OCI-LY1 (cell line): Measurements from ENCODE around the gene TPM1.

ENCODE experiments used
- EZH2 ChIP-seq: fragments of 200-600 bp; sonication (generic), shearing (Covaris generic); IDR thresholded peaks from 2 replicates; pipeline ENCODE4 v1.8.0; 2017; ENCODE audit warnings: borderline replicate concordance, mixed run types, mild to moderate bottlenecking, antibody characterized with exemption, low read length, moderate library complexity, mixed read lengths
- TF ChIP-seq, protein P1 (sequence below): fragments of 200-600 bp; sonication (generic), shearing (Covaris generic); IDR thresholded peaks from 2 replicates; pipeline ENCODE4 v1.5.1; 2017; ENCODE audit warnings: mild to moderate bottlenecking, antibody characterized with exemption, low read length, moderate library complexity, mixed read lengths

DNA sequence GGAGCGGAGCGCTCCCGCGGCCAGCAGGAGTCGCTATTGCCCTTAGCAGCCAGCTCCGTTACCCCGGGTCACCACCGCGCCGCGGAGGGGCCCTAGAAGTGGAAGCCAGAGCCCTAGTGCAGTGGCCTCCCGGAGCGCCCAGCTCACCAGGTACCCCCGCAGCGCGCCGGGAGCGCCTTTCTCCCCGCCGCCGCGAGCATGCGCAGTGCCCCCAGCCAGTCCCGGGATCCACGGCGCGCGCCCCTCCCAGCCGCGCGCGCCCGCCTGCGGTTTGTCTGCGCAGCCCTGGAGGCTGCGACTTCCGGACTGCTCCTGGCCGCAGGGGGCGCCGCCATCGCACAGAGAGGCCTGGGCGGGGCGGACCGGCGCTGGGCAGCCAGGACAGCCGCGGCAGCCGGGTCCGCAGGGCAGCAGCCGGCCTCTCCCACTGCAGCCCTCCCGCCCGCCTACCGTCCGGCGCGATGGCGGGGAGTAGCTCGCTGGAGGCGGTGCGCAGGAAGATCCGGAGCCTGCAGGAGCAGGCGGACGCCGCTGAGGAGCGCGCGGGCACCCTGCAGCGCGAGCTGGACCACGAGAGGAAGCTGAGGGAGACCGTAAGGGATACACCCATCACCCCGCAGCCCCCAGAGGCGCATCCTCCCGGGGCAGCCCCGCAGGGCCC lies 5.7 kb downstream of the TPM1 start:
- TF ChIP-seq, protein P1, sequence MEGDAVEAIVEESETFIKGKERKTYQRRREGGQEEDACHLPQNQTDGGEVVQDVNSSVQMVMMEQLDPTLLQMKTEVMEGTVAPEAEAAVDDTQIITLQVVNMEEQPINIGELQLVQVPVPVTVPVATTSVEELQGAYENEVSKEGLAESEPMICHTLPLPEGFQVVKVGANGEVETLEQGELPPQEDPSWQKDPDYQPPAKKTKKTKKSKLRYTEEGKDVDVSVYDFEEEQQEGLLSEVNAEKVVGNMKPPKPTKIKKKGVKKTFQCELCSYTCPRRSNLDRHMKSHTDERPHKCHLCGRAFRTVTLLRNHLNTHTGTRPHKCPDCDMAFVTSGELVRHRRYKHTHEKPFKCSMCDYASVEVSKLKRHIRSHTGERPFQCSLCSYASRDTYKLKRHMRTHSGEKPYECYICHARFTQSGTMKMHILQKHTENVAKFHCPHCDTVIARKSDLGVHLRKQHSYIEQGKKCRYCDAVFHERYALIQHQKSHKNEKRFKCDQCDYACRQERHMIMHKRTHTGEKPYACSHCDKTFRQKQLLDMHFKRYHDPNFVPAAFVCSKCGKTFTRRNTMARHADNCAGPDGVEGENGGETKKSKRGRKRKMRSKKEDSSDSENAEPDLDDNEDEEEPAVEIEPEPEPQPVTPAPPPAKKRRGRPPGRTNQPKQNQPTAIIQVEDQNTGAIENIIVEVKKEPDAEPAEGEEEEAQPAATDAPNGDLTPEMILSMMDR: peak; percentile 93
- no peak for TF ChIP-seq EZH2
